ENCODE results near the gene GJD3. TPM values are rescaled to one million over a fixed set of nuclear protein-coding genes. Genes with fewer than 3 reads are reported as not detected.
A peak's percentile ranks its signal among the peaks of the same experiment; 100 is the strongest.
"Not testable (repeated sequence)": the region's sequence is repeated elsewhere in the genome, so short reads cannot be mapped to it uniquely, and the experiment has no call there.

GJD3 gene
- polyA plus RNA-seq, 12 donors = 0.26 TPM; not detected in 11

DNA sequence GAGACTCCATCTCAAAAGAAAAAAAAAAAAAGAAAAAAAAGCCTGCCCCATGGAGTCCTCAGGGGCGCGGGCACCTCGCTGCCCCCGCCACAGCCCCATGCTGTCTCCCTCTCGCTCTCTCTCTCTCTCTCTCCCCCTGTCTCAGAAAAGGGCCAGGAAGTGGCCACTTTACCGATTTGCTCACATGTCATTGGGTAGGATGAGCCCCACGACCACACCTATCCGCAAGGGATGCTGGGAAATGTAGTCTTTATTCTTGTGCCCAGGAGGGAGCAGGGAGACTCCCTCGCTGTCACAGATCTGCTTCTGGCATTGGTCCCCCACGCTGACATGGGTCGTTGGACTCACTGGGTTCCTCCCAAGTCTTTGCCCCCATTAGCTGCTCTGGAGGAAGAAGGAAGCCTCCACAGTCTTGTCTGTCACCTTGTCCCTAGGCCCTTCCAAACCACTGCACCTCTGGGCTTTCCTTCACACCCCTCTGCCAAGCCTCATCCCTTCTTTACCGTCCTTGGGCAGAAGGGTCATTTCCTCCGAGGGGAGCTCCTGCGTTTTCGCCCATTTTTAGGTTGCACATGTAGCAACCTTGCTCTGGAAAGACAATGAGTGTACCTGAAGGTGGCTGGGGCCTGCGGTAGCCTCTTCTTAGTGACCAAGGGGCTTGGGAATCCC, 6.9 kb upstream of the GJD3 start:
- no peak for DNase-seq

- no peak for DNase-seq
These were observed 5.4 kb upstream of the GJD3 start for GRCh38 chr17:40369923-40370322.

- DNase-seq = not testable (repeated sequence)
These were observed 3.2 kb upstream of the GJD3 start for GRCh38 chr17:40367728-40368127.

DNA sequence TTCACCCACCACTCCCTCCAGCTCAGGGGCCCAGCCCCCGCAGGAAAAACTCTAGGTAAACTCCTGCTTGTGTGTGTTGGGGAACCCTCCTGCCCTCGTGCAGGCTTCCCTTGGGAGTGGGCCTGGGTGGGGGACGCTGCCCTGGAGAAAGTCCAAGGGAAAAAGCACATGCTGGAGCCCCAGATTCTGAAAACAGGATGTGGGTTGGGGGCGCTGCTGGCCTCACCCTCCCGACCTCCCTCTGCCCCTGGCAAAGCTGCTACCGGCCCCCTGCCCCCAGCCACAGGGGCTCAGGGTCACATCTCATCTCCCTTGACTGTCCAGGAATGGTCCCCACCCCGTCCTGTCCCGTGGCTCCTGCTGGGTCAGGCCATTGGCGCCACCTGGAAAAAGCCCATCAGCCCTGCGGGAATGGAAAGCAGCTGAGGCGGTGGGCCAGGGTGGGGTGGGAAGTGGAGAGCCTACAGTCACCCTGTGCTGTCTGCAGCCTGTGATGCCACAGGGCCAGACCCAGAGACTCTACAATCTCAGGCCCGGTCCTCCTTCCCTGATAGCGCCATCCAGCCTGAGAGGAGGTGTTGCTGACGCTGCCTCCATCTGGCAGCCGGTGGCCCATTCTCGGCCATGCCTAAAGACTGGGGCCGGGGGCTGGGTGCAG, 2.5 kb upstream of the GJD3 start:
- no peak for DNase-seq

DNA sequence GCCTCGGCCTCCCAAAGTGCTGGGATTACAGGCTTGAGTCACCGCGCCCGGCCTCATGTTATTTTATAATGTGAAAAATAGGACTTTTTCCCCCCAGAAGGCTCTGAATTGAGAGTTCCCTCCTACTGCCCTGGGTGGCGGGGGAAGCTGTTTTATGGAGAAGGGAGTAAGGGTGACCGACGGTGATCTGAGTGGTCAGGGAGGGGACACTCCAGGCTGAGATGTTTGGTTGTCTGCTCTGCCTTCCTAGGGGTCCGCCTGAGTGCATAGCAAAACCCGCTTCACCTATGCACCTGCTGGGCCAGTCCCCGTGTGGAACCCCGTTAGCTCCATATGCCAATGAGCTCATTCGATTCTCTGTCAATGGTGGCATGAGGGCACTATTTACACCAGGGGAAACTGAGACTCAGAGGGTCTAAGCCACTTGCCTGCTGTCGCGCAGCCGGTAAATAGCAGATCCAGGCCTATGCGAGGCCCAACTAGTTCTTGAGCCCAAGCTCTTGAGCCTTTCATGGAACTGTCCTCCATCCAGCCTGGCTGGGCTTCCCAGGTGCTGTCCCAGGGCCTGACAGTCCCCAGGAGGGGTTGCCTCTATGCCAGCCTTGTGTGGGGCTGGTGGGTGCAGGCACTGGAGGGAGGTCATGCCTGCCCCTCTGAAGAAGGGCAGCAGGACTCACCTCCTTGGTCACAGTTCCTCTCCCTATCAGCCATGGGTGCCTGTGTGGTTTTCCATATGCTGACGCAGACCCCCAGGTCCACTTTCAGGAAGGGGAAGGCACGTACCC, 1.7 kb upstream of the GJD3 start:
- no peak for DNase-seq

- no peak for DNase-seq
These were observed 369 bp upstream of the GJD3 start for GRCh38 chr17:40364906-40365305.

- no peak for DNase-seq
These were observed 1.3 kb downstream of the GJD3 start for GRCh38 chr17:40363111-40363827.

- DNase-seq = no peak
These were observed 1.8 kb downstream of the GJD3 start for GRCh38 chr17:40362696-40363110.

GRCh38 chr17:40361925-40362695, 2.4 kb downstream of the GJD3 start:
- no peak for DNase-seq

DNA sequence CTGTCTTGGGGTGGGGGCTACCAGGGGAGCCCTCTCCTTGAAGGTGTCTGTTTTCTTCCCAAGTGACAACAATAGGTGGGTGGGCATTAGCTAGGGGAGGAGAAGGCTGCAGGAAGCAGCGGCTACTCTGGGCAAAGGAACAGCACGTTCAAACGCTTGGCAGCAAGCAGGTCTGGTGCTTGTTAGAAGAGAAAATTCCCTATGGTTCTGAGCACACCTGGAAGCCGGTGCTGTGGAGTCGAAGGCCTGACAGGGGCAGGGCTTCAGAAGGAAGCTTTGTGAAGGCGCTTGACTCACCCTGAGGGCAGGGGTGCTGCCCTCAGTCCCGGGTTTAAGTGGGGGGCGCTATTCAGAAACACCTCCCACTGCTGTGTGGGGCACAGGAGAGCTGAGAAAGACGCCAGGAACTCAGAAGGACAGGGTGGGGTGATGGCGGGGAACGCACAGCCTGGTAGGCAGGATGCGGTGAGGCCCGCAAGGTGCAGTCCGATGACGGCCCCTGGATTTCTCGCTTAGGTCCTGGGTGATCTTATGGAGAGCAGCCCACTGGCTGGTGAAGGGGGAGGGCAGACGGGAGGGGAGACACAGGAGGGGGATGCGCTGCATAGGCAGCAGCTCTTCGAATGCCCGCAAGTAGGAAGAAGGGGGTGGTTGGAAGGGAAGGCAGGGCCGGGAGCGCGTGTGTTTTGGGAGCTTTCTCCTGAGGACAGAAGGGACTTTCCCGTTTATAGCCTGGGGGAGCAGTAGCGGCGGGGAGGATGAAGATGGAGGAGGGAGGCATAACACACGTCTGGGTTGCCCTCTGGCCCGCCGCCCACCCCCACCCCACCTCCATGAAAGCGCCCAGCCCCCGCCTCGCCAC, 3.2 kb downstream of the GJD3 start:
- DNase-seq = no peak

DNA sequence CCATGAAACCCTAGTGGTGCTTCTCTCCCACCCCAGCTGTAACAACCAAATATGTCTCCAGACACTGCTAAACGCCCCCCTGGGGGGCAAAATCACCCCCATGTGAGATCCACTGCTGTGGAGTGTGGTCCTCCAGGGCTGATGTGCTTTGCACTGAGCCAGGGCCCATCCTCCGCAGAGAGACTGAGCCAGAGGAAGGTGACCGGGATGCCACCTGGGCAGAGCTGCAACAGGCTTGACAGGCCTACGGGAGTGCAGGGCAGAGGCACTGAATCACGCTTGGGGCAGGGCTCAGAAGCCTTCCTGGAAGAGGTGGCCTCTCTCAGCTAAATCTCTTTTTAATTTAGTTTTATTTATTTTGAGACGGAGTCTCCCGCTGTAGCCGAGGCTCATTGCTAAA, 4.4 kb downstream of the GJD3 start:
- no peak for DNase-seq

- DNase-seq = peak; percentile 92
These were observed 6.1 kb downstream of the GJD3 start for GRCh38 chr17:40358323-40359038.

GRCh38 chr17:40356990-40357881, 7.3 kb downstream of the GJD3 start:
- DNase-seq = no peak

GRCh38 chr17:40355804-40356758, 8.5 kb downstream of the GJD3 start:
- DNase-seq = no peak

DNA sequence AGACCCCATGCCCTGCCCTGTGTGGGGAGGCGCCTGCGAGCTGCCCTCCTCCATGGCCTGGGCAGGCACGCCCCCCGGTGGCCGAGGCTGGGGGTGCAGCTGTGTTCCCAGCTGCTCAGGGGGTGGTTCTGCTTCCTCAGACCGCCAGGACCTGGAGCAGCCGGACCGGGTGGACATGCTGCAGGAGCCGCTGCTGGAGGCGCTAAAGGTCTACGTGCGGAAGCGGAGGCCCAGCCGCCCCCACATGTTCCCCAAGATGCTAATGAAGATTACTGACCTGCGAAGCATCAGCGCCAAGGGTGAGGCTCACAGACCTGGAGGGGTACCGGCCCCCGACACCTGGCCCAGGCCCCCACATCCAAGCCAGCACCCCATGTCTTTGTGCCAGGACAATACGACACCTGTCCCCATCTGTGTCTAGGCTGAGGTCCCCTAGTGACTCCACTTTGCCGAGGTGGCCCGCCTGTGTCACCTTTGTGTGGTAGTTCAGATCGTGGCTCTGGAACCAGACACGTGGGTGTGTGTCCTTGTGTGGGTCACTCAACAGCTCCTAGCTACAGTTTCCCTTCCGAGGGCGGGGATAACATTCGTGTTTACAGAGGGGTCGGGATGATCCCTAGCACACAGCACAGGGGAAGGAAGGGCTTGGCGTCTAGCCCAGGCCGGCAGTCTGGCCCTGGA, 9.3 kb downstream of the GJD3 start:
- DNase-seq = no peak

DNA sequence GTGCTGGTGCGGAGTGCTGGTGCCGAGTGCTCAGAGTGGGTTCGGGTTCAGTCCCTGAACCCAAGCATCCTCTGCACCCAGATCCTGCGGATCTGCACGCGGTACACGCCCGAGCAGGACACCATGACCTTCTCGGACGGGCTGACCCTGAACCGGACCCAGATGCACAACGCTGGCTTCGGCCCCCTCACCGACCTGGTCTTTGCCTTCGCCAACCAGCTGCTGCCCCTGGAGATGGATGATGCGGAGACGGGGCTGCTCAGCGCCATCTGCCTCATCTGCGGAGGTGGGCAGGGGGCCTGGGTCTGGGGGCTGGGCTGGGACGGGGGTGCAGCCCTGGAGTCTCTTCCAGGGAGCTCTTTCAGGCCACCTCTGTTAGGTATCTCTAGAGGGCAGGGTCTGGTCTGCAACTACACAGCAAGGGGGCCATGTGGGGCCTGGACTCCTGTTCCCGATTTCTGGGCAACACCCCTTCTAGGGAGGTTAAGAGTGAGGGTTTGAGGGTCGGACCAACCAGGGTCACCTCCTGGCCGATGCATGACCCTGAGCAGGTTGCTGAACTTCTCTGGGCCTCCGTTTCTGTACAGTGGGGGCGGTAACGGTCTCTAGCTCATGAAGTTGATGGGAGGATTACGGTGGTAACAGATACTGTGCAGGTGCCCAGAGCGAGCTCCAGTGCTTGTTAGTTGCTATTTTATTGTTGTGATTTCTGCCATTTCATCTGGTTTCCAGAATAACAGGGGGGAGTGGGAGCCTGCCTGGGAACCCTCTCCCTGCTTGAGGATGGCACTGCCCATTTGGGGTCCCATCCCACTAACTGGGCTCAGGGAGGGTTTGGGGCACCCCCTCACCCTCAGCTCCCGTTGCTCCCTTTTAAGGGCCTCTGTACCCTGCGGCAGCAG, 10.1 kb downstream of the GJD3 start:
- no peak for DNase-seq
